HG03039 (cell line): ENCODE measurements around the gene DHRS12.
A peak's percentile ranks its signal among the peaks of the same experiment; 100 is the strongest.

Experiments used
- ATAC-seq: cut with Tn5 transposase; IDR thresholded peaks from one replicate; pipeline ENCODE4 v1.9.1; 2021; ENCODE audit warnings: mild to moderate bottlenecking, moderate library complexity; ENCODE audit not compliant: unreplicated experiment

DHRS12 gene

DNA sequence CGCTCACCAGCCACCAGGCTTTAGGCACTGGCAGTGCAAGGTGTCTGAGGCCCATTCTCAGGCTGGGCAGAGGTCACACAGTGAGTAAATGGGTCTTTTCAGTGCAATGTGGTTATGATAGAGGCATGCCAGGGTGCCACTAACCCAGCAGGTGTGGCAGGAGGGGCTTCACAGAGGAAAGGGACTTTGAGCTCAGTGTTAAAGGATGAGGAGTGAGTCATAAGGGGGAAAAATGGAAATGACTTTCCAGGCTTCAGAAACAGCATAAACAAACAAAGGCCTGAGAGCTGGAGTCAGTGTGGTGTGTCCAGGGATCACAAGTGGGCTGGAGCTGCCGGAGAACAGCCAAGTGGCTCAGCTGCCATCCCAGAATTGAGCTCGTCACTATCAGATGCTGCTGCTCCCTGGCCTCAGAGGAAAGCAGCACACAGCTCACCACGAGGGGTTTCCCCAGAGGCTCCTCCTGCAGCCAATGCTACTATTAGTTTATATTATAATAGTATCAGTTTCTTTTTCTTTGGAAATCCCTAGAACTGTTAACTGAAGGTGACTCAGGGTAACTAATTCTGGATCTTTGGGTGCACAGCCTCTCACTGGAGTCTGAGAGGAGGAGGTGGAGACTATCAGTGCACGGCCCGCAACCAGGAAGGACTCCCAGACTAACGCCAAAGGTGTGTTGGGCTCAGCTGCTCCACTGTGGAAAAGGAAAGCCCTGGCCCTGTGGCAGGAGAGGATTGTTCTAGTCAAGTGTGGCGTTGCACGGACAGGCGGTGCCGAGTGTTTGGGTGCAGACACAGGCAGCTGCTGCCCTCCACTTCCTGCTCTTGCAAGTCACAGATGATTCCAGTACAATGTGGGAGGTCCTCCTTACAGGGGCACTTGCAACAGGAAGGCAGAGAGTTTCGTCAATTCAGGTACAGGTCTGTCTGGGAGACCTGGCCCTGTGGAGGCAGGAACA lies 39.5 kb downstream of the DHRS12 start:
- peak; percentile 75 for ATAC-seq

DNA sequence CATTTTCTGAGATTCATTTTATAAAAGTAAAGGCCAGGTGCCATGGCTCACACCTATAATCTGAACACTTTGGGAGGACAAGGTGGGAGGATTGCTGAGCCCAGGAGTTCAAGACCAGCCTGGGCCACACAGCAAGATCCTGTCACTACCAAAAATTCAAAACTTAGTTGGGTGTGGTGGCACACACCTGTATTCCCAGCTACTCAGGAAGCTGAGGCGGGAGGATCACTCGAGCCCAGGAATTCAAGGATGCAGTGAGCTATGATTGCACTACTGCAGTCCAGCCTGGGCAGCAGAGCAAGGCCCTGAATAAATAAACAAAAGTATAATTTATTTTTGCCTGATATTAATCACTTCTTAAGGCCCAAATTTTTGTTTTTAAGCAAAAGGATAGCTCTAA lies 40.5 kb downstream of the DHRS12 start:
- ATAC-seq = no peak

DNA sequence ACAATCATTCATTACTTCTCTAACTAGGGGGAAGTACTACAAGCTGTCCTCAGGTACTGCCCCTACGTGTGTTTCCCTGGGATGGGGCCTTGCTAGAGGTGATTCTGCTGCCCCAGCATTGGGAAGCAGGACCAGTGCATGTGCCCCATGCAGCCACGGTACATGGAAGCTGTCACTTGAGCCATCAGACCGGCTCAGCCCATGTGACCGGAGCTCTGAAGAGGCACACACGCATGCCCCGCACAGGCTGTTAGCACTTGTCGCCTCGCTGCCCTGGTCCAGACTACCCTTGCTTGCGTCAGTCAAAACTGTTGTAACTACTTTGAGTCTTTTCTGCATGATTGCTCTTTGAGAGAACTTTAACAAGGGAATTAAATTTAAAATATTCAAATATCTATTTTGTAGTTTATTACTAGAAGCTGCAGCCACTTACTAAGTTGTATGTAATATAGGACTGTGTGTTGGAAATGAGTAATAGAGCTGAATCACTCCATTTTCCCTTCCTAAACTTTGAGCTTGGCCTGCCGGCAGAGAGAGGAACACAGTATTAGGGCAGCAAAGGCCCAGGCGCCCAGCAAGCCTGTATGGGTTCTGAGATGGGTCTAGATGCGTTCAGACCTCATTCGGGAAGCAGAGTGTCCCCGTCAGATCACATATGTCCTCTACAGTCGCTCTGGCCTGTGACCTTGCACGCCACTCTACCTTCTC lies 42.2 kb downstream of the DHRS12 start:
- no peak for ATAC-seq

DNA sequence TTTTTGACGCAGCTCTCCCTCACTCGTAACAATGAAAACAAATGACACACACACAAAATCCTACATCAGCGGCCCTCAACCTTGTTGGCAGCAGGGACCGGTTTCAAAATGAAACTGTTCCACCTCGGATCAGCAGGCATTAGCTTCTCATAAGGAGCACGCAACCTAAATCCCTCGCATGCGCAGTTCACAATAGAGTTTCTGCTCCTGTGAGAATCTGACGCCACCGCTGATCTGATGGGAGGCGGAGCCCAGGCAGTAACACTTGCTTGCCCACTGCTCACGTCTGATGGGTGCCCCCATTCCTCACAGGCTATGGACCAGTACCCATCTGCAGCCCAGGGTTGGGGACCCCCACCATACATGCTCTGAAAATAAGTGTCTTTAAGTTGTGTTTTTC lies 43.4 kb downstream of the DHRS12 start:
- ATAC-seq = no peak

DNA sequence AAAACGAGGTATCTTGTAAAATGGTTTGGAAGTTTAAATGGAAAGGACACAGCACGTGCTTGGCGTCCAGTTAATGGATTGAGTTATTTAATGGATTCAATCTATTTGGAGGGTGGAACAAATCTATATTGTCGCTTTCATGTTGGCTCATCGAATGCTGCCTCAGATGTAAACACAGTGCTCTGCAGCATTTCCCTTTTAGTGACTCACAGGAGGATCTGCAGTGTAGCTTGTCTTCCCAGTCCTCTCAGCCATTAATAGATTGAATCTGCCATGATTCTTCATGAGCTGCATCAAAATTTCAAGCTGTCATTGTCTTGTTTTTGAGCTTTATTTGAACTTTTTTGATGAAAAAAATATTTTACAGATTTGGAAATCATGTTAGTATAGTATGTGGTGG lies 44.7 kb downstream of the DHRS12 start:
- ATAC-seq = no peak

DNA sequence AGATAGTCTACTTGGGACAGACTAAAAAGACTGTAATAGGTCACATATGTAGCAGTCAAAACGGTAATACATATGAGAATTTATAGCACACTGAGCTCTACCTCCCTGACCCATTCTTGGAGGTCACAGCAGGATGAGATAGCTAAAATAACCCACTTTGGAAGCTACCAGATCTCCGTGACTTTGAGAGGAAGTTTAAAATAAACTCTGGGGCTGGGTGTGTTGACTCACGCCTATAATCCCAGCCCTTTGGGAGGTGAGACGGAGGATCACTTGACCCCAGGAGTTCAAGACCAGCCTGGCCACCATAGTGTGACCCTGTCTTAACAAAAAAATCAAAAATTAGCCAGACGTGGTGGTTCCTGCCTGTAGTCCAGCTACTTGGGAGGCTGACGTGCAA lies 45.3 kb downstream of the DHRS12 start:
- ATAC-seq = no peak

DNA sequence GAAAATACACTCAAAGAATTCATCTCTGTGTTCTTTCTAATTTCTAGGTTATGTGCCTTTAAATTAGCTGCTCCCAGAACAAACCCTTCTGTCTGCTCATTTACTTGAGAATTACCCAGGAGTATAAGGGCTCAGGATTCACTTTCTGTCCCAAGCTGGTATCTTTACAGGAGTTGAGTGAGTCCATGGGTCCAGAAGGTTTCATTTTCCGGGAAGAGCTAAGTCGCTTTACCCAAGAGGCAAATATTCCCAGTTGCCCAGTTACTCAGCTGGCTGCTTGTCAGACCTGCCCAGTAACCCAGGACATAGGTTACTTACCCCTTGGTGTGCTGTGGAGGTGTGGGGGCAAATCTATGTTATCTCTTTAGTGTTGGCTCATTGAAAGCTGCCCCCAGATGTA lies 47.3 kb downstream of the DHRS12 start:
- no peak for ATAC-seq

DNA sequence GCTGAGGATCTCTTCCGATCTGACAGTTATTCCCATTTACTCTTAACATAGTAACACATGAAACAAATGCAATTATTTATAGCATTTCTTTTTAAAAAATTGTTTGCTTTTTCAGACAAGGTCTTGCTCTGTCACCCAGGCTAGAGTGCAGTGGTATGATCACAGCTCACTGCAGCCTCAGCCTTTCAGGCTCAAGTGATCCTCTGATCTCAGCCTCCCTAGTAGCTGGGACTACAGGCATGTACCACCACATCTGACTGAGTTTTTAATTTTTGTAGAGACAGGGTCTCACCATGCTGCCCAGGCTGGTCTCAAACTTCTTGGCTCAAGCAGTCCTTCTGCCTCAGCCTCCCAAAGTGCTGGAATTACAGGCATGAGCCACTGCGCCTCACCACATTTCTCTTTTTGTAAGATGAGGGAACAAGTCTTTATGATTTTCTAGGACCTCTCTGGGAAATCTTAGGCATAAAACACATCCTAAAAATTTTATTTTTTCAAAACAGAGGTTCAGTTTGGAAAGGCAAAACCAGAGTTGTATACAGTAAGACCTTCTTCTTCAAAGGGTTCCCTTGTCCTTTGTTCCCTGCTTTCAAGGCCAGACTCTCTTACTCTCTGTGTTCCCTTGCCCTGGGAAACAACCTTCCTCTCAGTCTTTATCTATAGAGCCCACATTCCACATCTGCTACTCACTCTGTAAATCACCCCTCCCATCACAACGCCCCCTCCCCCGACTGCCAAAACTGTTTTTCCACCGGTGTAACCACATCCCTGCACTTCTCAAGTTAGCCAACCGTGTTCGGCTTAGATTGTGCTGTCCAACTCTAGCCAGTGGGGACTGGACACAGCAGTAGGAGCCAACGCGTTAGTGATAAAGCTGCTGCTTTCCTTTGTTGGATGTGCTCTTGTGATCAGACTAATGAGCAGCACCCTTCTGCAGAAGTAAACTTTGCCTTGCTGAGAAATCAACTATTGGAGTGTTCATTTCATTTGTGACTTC lies 56.2 kb downstream of the DHRS12 start:
- no peak for ATAC-seq

DNA sequence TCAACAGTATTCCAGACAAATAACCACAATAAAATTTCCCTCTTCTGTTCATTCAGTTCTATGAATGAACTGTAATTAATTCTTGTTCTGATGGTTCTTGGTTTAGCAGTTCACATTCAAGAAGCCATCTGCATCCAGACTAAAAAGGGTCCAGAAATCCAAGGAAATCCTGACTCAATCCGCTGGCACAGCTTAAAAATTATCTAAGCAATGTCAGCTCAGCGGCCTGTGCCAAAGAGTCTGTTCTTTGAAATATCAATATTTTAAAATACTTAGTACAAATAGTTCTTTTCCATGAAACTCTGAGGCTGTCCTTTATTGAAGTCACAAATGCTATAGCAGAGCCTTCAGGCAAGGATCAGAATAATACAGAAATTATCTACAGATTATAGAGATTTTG lies 57.2 kb downstream of the DHRS12 start:
- ATAC-seq = no peak

DNA sequence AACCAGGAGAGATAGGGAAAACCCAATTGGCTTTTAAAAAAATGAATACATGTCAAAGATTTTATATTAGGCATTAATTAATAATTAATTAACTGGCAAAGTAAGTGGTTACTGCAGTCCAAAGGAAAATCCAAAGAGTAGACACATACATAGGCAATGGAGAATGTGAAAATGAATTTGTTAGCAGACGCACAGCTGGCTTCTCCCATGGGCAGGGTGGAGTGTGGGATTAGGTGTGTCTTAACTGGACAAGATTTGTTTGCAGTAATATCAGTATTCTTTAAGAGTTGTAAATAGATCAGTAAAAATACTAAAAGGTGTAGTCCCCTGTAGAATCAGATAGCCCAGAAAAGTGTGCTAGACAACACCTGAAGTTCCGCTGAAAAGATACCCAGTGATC lies 58.7 kb downstream of the DHRS12 start:
- no peak for ATAC-seq

DNA sequence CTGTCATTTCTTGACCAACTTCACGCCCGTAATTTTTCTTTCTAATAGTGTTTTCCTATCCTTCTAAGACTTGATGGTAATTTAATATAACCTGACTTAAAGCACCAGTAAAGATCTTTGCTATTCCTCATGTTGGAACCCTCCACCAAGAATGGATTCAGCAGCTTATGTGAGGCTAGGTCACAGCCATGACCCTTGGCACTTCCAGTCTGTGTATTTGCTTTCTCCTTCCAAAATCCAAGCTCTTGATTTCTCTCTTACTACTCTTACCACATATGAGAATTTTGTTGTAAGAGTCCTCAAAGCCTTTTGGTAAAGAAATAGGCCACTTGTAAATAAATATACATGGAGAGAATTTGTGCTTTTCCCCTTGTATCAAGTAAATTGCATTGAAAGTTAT lies 61.4 kb downstream of the DHRS12 start:
- ATAC-seq = no peak

DNA sequence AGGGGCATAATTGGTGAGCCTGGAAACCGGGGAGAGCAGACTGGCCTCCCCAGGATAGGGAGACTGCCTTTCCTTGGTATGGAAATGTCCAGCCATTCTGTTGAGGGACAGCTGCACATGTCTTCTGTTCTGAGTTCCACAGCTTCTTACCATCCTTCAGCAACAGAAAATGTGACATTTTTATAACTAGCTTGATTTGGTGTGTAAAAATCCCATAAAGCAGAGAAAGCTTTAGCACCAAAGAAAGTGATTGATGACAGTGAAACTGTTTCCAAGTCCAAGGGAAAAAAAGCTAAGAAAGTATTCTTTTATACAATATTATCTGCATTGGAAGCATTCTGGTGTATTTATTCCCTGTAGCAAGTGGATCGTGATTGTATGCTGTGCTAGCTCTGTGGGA lies 61.9 kb downstream of the DHRS12 start:
- no peak for ATAC-seq

DNA sequence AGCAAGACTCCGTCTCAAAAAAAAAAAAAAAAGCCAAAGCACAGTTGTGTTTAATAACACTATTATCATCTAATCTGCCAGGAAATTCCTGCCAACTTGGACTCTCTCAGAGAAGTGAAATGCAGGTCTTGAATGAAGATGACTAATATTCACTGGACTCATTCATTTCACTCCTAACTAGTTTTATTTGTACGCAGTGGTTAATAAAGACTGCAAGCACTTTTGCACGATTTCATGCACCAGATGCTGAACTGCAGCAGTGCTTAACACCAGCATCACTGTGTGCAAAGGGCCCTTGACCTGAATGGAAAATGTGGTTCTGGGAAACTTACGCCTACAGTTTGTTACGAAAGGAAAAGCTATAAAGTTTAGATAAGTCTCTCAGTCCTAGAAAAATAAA lies 63.3 kb downstream of the DHRS12 start:
- no peak for ATAC-seq

DNA sequence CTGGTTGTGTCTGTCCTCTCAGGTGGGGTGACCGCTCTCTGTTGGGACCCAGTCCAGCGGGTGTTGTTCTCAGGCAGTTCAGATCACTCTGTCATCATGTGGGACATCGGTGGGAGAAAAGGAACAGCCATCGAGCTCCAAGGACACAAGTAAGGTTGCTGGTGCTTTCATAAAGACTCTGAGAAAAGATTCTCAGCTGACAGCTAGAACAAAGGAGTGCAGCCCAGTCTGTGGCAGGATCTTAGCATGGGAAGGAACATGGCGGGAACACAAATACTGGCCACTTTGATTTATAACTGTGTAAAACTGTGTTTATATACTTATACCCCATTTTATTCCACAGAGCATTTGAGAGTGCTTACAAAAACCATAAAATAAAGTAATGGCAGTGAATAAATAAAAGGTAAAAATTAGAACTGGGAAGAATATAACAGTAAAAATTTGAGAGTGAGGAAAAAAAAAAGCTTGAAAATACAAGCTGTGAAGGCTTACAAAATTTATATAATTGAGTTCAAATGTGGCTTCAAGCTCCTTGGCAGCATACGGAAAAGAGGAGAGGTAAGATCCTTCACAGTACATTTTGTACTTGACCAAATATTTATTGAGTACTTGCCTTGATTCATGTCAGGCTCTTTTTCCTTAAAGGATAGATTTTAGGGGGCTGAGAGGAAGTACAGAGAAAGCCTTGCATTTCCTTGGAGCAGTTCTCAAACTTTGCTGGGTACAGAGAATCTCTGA lies 64.8 kb downstream of the DHRS12 start:
- ATAC-seq = no peak

DNA sequence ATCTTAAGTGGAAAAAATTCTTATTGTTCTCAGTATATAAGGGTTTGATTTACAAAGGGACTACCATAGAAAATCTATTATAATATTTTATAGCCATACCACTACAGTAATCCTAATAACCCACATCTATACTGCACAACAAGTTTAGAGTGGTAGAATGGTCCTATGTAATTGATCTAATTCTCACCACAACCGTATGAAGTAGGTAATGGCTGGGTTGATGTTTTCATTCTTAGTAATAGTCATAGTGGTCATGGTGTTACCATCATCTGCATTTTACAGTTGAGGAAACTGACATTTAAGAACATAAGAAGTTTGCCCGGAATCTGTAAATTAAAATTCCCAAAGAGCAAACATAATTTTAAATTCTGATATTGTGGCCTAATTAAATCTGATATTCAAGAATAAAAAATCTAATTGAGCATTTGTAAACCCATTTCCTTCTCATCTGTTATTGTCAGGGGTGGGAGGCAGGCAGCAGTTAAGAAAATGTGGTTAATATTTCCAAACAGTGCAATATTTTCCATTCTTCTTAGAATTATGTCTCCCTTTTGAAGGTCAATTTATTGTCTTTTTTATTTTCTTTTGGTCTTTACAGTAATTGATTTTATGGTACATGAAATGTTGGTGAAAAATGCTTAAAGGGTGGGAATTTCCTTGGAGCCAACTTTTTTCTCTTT lies 65.6 kb downstream of the DHRS12 start:
- ATAC-seq = no peak

DNA sequence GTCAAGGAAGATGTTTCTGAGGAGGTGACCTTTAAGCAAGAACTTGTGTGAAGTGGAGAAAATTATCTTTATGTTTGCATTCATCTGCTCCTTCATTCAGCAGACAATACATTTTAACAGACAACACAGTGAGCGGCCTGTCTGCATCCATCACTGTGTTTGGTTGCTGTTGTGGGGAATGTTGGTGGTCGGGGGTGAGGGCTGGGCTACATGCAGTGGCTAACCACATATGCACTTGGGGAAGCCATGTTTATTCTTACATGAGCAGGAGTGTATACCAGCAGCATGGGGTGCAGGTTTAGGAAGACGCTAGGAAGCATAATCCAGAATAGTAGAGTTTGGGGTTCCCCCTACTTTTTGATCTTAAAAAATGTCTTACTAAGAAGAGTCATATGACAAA lies 66.4 kb downstream of the DHRS12 start:
- ATAC-seq = no peak

DNA sequence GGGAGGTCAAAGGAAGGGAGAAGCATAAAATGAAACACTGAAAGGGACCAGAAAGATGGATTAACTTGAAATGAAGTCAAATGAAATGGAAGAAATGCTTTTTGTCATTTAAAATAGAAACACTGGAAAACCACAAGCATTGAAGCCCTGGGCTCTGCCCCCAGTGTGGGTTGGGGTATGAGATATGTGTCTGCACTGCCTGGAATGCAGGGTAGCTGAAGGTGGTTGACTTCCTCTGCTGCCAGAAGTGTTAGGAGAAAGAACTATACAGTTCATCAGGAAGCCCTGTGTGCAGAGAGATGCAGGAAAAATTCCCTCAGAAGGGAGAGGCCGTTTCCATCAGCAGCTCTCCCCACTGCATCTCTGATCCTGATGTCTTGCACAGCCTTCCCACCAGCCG lies 69.2 kb downstream of the DHRS12 start:
- ATAC-seq = no peak

DNA sequence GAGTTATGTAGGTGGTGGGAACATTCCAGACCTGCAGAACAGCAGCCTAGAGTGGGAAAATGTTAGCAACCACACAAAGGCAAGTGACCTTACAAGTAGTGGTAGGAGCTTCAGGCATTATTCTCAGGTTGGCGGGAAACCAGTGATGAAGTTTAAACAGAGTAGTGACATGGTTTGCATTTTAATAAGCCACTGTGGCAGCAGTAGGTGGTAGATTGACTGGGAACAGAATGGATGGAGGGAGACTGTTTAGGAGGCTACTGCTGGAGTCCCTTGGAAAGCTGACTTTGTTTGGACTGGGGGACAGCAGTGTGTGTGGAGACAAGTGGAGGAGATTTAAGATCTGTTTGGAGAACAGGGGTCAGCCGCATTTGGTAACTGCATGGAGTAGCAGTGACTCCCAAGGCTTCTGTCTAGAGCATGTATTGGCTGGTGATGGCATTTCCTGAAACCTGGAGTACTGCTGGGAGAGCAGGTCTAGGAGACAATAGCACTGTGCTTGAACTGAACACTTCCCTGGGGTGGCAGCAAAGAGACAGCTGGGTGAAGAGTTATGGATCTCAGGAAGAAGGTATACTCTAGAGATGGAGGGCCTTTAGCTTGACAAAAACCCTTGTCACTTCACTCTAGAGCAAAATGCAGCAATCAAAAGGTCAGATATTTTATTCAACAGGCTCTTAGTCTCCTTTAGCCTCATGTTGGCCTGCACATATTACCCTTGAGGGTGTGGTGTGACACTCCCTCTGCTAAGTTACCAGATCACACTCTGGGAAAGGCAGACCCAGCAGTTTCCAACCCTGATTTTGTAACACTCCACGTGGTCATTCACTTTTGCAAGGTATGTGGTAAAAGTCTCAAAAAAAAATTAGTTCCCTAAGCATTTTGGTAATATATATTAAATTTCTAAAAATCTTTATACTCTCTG lies 70.3 kb downstream of the DHRS12 start:
- no peak for ATAC-seq

DNA sequence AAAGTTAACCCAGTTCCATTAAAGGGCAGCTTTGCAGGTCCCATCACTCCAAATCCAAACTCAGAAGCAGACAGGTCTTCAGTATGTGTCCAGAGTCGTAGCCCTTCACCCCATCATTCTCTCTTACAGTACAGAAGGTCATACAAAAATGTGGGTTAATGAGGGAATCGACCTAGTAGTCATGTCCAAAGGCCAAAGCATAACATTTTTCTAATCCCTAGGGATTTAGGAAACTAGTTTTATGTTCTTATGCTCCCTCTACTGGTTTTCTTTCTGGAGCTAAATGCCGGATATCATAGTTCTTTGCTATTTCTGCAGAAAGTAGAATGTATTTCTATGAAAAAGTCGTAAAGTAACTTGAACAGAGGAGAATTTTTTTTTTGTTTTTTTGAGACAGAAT lies 72.2 kb downstream of the DHRS12 start:
- ATAC-seq = no peak
